ENCODE data around the gene PROCA1. TPM values are rescaled to one million over a fixed set of nuclear protein-coding genes. Genes with fewer than 3 reads are reported as not detected.

PROCA1 gene
- total and polyA plus RNA-seq, 2 of the 8 experiments (the other 6 are each of a cell fraction or from before 2014, with no cell fraction given) = 21.2 to 26.3 TPM

GRCh38 chr17:28707339-28707720, 4.4 kb downstream of the PROCA1 start (continued):
- TF ChIP-seq, protein P1, sequence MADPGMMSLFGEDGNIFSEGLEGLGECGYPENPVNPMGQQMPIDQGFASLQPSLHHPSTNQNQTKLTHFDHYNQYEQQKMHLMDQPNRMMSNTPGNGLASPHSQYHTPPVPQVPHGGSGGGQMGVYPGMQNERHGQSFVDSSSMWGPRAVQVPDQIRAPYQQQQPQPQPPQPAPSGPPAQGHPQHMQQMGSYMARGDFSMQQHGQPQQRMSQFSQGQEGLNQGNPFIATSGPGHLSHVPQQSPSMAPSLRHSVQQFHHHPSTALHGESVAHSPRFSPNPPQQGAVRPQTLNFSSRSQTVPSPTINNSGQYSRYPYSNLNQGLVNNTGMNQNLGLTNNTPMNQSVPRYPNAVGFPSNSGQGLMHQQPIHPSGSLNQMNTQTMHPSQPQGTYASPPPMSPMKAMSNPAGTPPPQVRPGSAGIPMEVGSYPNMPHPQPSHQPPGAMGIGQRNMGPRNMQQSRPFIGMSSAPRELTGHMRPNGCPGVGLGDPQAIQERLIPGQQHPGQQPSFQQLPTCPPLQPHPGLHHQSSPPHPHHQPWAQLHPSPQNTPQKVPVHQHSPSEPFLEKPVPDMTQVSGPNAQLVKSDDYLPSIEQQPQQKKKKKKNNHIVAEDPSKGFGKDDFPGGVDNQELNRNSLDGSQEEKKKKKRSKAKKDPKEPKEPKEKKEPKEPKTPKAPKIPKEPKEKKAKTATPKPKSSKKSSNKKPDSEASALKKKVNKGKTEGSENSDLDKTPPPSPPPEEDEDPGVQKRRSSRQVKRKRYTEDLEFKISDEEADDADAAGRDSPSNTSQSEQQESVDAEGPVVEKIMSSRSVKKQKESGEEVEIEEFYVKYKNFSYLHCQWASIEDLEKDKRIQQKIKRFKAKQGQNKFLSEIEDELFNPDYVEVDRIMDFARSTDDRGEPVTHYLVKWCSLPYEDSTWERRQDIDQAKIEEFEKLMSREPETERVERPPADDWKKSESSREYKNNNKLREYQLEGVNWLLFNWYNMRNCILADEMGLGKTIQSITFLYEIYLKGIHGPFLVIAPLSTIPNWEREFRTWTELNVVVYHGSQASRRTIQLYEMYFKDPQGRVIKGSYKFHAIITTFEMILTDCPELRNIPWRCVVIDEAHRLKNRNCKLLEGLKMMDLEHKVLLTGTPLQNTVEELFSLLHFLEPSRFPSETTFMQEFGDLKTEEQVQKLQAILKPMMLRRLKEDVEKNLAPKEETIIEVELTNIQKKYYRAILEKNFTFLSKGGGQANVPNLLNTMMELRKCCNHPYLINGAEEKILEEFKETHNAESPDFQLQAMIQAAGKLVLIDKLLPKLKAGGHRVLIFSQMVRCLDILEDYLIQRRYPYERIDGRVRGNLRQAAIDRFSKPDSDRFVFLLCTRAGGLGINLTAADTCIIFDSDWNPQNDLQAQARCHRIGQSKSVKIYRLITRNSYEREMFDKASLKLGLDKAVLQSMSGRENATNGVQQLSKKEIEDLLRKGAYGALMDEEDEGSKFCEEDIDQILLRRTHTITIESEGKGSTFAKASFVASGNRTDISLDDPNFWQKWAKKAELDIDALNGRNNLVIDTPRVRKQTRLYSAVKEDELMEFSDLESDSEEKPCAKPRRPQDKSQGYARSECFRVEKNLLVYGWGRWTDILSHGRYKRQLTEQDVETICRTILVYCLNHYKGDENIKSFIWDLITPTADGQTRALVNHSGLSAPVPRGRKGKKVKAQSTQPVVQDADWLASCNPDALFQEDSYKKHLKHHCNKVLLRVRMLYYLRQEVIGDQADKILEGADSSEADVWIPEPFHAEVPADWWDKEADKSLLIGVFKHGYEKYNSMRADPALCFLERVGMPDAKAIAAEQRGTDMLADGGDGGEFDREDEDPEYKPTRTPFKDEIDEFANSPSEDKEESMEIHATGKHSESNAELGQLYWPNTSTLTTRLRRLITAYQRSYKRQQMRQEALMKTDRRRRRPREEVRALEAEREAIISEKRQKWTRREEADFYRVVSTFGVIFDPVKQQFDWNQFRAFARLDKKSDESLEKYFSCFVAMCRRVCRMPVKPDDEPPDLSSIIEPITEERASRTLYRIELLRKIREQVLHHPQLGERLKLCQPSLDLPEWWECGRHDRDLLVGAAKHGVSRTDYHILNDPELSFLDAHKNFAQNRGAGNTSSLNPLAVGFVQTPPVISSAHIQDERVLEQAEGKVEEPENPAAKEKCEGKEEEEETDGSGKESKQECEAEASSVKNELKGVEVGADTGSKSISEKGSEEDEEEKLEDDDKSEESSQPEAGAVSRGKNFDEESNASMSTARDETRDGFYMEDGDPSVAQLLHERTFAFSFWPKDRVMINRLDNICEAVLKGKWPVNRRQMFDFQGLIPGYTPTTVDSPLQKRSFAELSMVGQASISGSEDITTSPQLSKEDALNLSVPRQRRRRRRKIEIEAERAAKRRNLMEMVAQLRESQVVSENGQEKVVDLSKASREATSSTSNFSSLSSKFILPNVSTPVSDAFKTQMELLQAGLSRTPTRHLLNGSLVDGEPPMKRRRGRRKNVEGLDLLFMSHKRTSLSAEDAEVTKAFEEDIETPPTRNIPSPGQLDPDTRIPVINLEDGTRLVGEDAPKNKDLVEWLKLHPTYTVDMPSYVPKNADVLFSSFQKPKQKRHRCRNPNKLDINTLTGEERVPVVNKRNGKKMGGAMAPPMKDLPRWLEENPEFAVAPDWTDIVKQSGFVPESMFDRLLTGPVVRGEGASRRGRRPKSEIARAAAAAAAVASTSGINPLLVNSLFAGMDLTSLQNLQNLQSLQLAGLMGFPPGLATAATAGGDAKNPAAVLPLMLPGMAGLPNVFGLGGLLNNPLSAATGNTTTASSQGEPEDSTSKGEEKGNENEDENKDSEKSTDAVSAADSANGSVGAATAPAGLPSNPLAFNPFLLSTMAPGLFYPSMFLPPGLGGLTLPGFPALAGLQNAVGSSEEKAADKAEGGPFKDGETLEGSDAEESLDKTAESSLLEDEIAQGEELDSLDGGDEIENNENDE (IDR thresholded peaks at IDR 0.05; ENCODE audit: insufficient replicate concordance, low read length) = no peak
- TF ChIP-seq JUND (IDR thresholded peaks at IDR 0.05; ENCODE audit: low read length) (no peak), EP300 (IDR thresholded peaks at IDR 0.05; ENCODE audit: borderline replicate concordance in 1 of 2, low read depth in 2 of 2, low read length in 2 of 2) (no peak), GABPA (IDR thresholded peaks at IDR 0.05; ENCODE audit: borderline replicate concordance, insufficient read depth, low read length) (no peak)
- TF ChIP-seq, protein P2, sequence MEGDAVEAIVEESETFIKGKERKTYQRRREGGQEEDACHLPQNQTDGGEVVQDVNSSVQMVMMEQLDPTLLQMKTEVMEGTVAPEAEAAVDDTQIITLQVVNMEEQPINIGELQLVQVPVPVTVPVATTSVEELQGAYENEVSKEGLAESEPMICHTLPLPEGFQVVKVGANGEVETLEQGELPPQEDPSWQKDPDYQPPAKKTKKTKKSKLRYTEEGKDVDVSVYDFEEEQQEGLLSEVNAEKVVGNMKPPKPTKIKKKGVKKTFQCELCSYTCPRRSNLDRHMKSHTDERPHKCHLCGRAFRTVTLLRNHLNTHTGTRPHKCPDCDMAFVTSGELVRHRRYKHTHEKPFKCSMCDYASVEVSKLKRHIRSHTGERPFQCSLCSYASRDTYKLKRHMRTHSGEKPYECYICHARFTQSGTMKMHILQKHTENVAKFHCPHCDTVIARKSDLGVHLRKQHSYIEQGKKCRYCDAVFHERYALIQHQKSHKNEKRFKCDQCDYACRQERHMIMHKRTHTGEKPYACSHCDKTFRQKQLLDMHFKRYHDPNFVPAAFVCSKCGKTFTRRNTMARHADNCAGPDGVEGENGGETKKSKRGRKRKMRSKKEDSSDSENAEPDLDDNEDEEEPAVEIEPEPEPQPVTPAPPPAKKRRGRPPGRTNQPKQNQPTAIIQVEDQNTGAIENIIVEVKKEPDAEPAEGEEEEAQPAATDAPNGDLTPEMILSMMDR (IDR thresholded peaks at IDR 0.05; ENCODE audit: control extremely low read depth in 1 of 3, insufficient read depth in 1 of 3, low read depth in 1 of 3, low read length in 3 of 3) = no peak
